HG03025 (cell line): Measurements from ENCODE around the gene TRAF3IP3.
"Not testable (repeated sequence)": the region's sequence is repeated elsewhere in the genome, so short reads cannot be mapped to it uniquely, and the experiment has no call there.

Experiments
- ATAC-seq: cut with Tn5 transposase; IDR thresholded peaks from one replicate; pipeline ENCODE4 v1.9.1; 2021; ENCODE audit warnings: mild to moderate bottlenecking, moderate library complexity; ENCODE audit not compliant: unreplicated experiment, low FRiP score

TRAF3IP3 gene

GRCh38 chr1:209791920-209792319 lies 36.1 kb downstream of the TRAF3IP3 start:
- no peak for ATAC-seq

GRCh38 chr1:209793711-209794110 lies 37.9 kb downstream of the TRAF3IP3 start:
- not testable (repeated sequence) for ATAC-seq

GRCh38 chr1:209797978-209798639 lies 42.3 kb downstream of the TRAF3IP3 start:
- no peak for ATAC-seq

GRCh38 chr1:209800984-209801834 lies 45.4 kb downstream of the TRAF3IP3 start:
- no peak for ATAC-seq

GRCh38 chr1:209802117-209802779 lies 46.4 kb downstream of the TRAF3IP3 start:
- ATAC-seq, result no peak

- ATAC-seq, result no peak
Measured at GRCh38 chr1:209802780-209803152, 46.9 kb downstream of the TRAF3IP3 start.

GRCh38 chr1:209803568-209803967 lies 47.7 kb downstream of the TRAF3IP3 start:
- ATAC-seq, result no peak

- no peak for ATAC-seq
Measured at GRCh38 chr1:209805341-209805781, 49.5 kb downstream of the TRAF3IP3 start.

- peak; percentile 88 for ATAC-seq
Measured at GRCh38 chr1:209805875-209806760, 50.3 kb downstream of the TRAF3IP3 start, which contains the start of gene IRF6. IRF6 (minus strand) TSS chr1:209806142; CDS start chr1:209801413, 4,729 bp downstream.

GRCh38 chr1:209807509-209807908 lies 51.7 kb downstream of the TRAF3IP3 start:
- ATAC-seq, result no peak

GRCh38 chr1:209808059-209808581 lies 52.3 kb downstream of the TRAF3IP3 start:
- ATAC-seq, result no peak

- no peak for ATAC-seq
Measured at GRCh38 chr1:209809611-209810010, 53.8 kb downstream of the TRAF3IP3 start.

- no peak for ATAC-seq
Measured at GRCh38 chr1:209810783-209811182, 54.9 kb downstream of the TRAF3IP3 start.

- ATAC-seq, result no peak
Measured at GRCh38 chr1:209813902-209814301, 58.0 kb downstream of the TRAF3IP3 start.

GRCh38 chr1:209815490-209815889 lies 59.6 kb downstream of the TRAF3IP3 start:
- no peak for ATAC-seq

GRCh38 chr1:209815931-209816341 lies 60.1 kb downstream of the TRAF3IP3 start:
- ATAC-seq, result no peak

GRCh38 chr1:209816923-209817322 lies 61.1 kb downstream of the TRAF3IP3 start:
- ATAC-seq, result no peak

- ATAC-seq, result no peak
Measured at GRCh38 chr1:209817691-209818090, 61.8 kb downstream of the TRAF3IP3 start.

- ATAC-seq, result no peak
Measured at GRCh38 chr1:209819058-209819457, 63.2 kb downstream of the TRAF3IP3 start.

- no peak for ATAC-seq
Measured at GRCh38 chr1:209820986-209821385, 65.1 kb downstream of the TRAF3IP3 start.
